ENCODE results near the gene FAM83C. TPM values are rescaled to one million over a fixed set of nuclear protein-coding genes. Genes with fewer than 3 reads are reported as not detected.

Gene FAM83C
- total and polyA plus RNA-seq, 9 of the 15 experiments (the other 6 are each of a cell fraction or from before 2014, with no cell fraction given) = not detected

GRCh38 chr20:35307666-35308653 lies 15.7 kb upstream of the FAM83C start (continued):
- no peak for TF ChIP-seq USF1 (CRISPR knock-in tag; IDR thresholded peaks at IDR 0.05)
- TF ChIP-seq ZNF780A (CRISPR knock-in tag; IDR thresholded peaks at IDR 0.05) = no peak
- no peak for TF ChIP-seq MBD1 (CRISPR knock-in tag; IDR thresholded peaks at IDR 0.05)
- TF ChIP-seq NFXL1 (CRISPR knock-in tag; IDR thresholded peaks at IDR 0.05) = no peak
- TF ChIP-seq ZNF512 (tag; IDR thresholded peaks at IDR 0.05) = no peak
- no peak for TF ChIP-seq SAP30 (IDR thresholded peaks at IDR 0.05; ENCODE audit: borderline replicate concordance, insufficient read depth, low read depth, low read length, poor library complexity, severe bottlenecking)
- no peak for TF ChIP-seq SMAD3 (CRISPR knock-in tag; conservative IDR thresholded peaks at IDR 0.05)
